H1 (cell line): ENCODE measurements around the gene PLPP7. TPM values are rescaled to one million over a fixed set of nuclear protein-coding genes. Genes with fewer than 3 reads are reported as not detected.

Experiments used
- CTCF ChIA-PET: fragments of 300-600 bp; sonication (Branson Sonifier 250); formaldehyde crosslinking; loops from one replicate; lab custom pipeline; 2021; ENCODE audit not compliant: partially characterized antibody; lab: Charles Lee
- POLR2A ChIA-PET: fragments of 300-600 bp; sonication (Branson Sonifier 250); formaldehyde crosslinking; loops from one replicate; lab custom pipeline; 2021; ENCODE audit warnings: inconsistent platforms; ENCODE audit not compliant: partially characterized antibody; lab: Charles Lee
- DNase-seq, 2 experiments: peaks; one replicate each; pipeline versions ENCODE4 v3.0.0 to v3.0.0-alpha.2; 2010 to 2022; ENCODE audit warnings: low spot score in 2 of 2, low read depth in 1 of 2, mixed read lengths in 1 of 2
- FAIRE-seq: peaks from 2 replicates; lab custom pipeline; 2011; peaks lifted over from hg19 to GRCh38; lab: Jason Lieb, UNC
- H2AFZ ChIP-seq: 2 replicates; pipeline ENCODE4 v1.8.1; 2012; ENCODE audit warnings: low read length, inconsistent platforms
- H2AK5ac ChIP-seq: 2 replicates; pipeline ENCODE4 v1.6.1; 2013; ENCODE audit warnings: low read depth, low read length
- H2BK120ac ChIP-seq: replicated peaks from 2 replicates; pipeline ENCODE3; 2013; ENCODE audit warnings: low read depth, low read length, inconsistent platforms
- H2BK12ac ChIP-seq: 2 replicates; pipeline ENCODE4 v1.6.1; 2013; ENCODE audit warnings: low read depth, low read length
- H2BK15ac ChIP-seq: 2 replicates; pipeline ENCODE4 v1.6.1; 2013; ENCODE audit warnings: low read length
- H2BK20ac ChIP-seq: 2 replicates; pipeline ENCODE4 v1.6.1; 2013; ENCODE audit warnings: low read length
- H2BK5ac ChIP-seq: 2 replicates; pipeline ENCODE4 v1.6.1; 2013; ENCODE audit warnings: low read depth, low read length
- H3K14ac ChIP-seq: 2 replicates; pipeline ENCODE4 v1.6.1; 2013; ENCODE audit warnings: inconsistent platforms; ENCODE audit not compliant: insufficient read length
- H3K18ac ChIP-seq: 2 replicates; pipeline ENCODE4 v1.6.1; 2013; ENCODE audit warnings: low read length; ENCODE audit errors: extremely low read depth
- H3K23ac ChIP-seq: 2 replicates; pipeline ENCODE4 v1.6.1; 2013; ENCODE audit warnings: inconsistent platforms; ENCODE audit not compliant: insufficient read length
- H3K23me2 ChIP-seq: 2 replicates; pipeline ENCODE4 v1.6.1; 2013; ENCODE audit warnings: low read depth, low read length
- H3K27ac ChIP-seq: 2 replicates; pipeline ENCODE4 v1.6.1; 2011; ENCODE audit warnings: low read depth, low read length, inconsistent platforms
- H3K27me3 ChIP-seq, 4 experiments: replicated peaks in 1 of 4; 1 replicate in 1 of 4; 2 replicates in 3 of 4; pipeline versions ENCODE4 v1.6.1 to v1.8.1; 2011 to 2013; ENCODE audit warnings: low read length in 3 of 4, mild to moderate bottlenecking in 3 of 4, inconsistent platforms in 2 of 4, mixed read lengths in 2 of 4, moderate library complexity in 1 of 4; ENCODE audit not compliant: control insufficient read depth in 3 of 4, insufficient read depth in 3 of 4; ENCODE audit errors: extremely low read depth in 1 of 4
- H3K36me3 ChIP-seq, 4 experiments: 2 replicates each; pipeline versions ENCODE4 v1.6.1 to v1.8.1; 2011 to 2013; ENCODE audit warnings: mild to moderate bottlenecking in 4 of 4, low read length in 3 of 4, moderate library complexity in 2 of 4, control low read depth in 1 of 4, inconsistent platforms in 1 of 4; ENCODE audit not compliant: insufficient read depth in 4 of 4, control insufficient read depth in 2 of 4
- H3K4ac ChIP-seq: replicated peaks from 2 replicates; pipeline ENCODE3; 2013; ENCODE audit warnings: low read length, low read depth, mixed read lengths, inconsistent platforms; ENCODE audit not compliant: insufficient read length
- H3K4me1 ChIP-seq, 4 experiments: replicated peaks in 1 of 4; 1 replicate in 1 of 4; 2 replicates in 3 of 4; pipeline versions ENCODE4 v1.6.1 to v1.8.1; 2011 to 2013; ENCODE audit warnings: low read length in 3 of 4, inconsistent platforms in 2 of 4, mixed read lengths in 1 of 4; ENCODE audit not compliant: insufficient read depth in 4 of 4, control insufficient read depth in 3 of 4
- H3K4me2 ChIP-seq, 2 experiments: 2 replicates each; pipeline versions ENCODE4 v1.6.1 to v1.8.1; 2011 to 2013; ENCODE audit warnings: low read depth in 2 of 2, low read length in 2 of 2, control low read depth in 1 of 2, inconsistent platforms in 1 of 2, mild to moderate bottlenecking in 1 of 2; ENCODE audit not compliant: insufficient read depth in 1 of 2
- H3K4me3 ChIP-seq, 4 experiments: fragments of 200-600, 300-600 bp in 1 of 4; sonication (generic), shearing (Covaris generic), sonication (Bioruptor Twin) in 1 of 4; 2 replicates each; pipeline versions ENCODE4 v1.5.1 to v1.8.1; 2011 to 2016; ENCODE audit warnings: low read length in 4 of 4, low read depth in 3 of 4, control low read depth in 2 of 4, inconsistent platforms in 2 of 4, mild to moderate bottlenecking in 2 of 4, mixed read lengths in 1 of 4, moderate library complexity in 1 of 4; ENCODE audit not compliant: insufficient read depth in 2 of 4; ENCODE audit errors: extremely low read depth in 1 of 4
- H3K56ac ChIP-seq: replicated peaks from 2 replicates; pipeline ENCODE3; 2013; ENCODE audit warnings: low read depth, mild to moderate bottlenecking, mixed read lengths, low read length, inconsistent platforms; ENCODE audit not compliant: insufficient read length
- H3K79me1 ChIP-seq: 2 replicates; pipeline ENCODE4 v1.6.1; 2013; ENCODE audit warnings: low read depth, low read length, control low read depth
- H3K79me2 ChIP-seq, 2 experiments: 2 replicates each; pipeline versions ENCODE4 v1.6.1 to v1.8.1; 2012 to 2013; ENCODE audit warnings: low read length in 2 of 2, mild to moderate bottlenecking in 2 of 2, inconsistent platforms in 1 of 2; ENCODE audit not compliant: insufficient read depth in 2 of 2, control insufficient read depth in 1 of 2
- H3K9ac ChIP-seq, 4 experiments: replicated peaks in 1 of 4; 1 replicate in 1 of 4; 2 replicates in 3 of 4; pipeline versions ENCODE4 v1.6.1 to v1.8.1; 2011 to 2013; ENCODE audit warnings: low read depth in 3 of 4, low read length in 3 of 4, control low read depth in 2 of 4, mild to moderate bottlenecking in 2 of 4, moderate library complexity in 2 of 4, inconsistent platforms in 1 of 4; ENCODE audit errors: extremely low read depth in 1 of 4
- H3K9me3 ChIP-seq, 2 experiments: 2 replicates each; pipeline versions ENCODE4 v1.6.1 to v1.8.1; 2012 to 2013; ENCODE audit warnings: mild to moderate bottlenecking in 2 of 2, moderate library complexity in 2 of 2, control low read depth in 1 of 2, inconsistent platforms in 1 of 2, low read depth in 1 of 2, low read length in 1 of 2, mixed read lengths in 1 of 2; ENCODE audit not compliant: insufficient read depth in 2 of 2
- H4K20me1 ChIP-seq, 2 experiments: replicated peaks in 1 of 2; 2 replicates each; pipeline versions ENCODE3 to v1.8.1; 2011 to 2013; ENCODE audit warnings: inconsistent platforms in 2 of 2, low read length in 2 of 2, mild to moderate bottlenecking in 1 of 2; ENCODE audit not compliant: insufficient read depth in 2 of 2, control insufficient read depth in 1 of 2
- H4K5ac ChIP-seq: 2 replicates; pipeline ENCODE4 v1.6.1; 2013; ENCODE audit warnings: low read length, low read depth, mixed read lengths, inconsistent platforms; ENCODE audit not compliant: insufficient read length
- H4K8ac ChIP-seq: 2 replicates; pipeline ENCODE4 v1.8.0; 2013; ENCODE audit warnings: mild to moderate bottlenecking, moderate library complexity, low read length, inconsistent platforms; ENCODE audit not compliant: insufficient read depth; ENCODE audit errors: extremely low read depth
- H4K91ac ChIP-seq: replicated peaks from 2 replicates; pipeline ENCODE3; 2013; ENCODE audit warnings: low read length, mixed read lengths, inconsistent platforms; ENCODE audit not compliant: insufficient read length
- EGR1 ChIP-seq: IDR thresholded peaks from 2 replicates; pipeline ENCODE4 v1.6.1; 2011; ENCODE audit warnings: low read depth, low read length, borderline replicate concordance
- MAX ChIP-seq: IDR thresholded peaks from 2 replicates; pipeline ENCODE4 v1.6.1; 2012; ENCODE audit warnings: inconsistent platforms
- SIX5 ChIP-seq: IDR thresholded peaks from 2 replicates; pipeline ENCODE4 v1.6.1; 2011; ENCODE audit warnings: mild to moderate bottlenecking, low read depth, low read length
- YY1 ChIP-seq: IDR thresholded peaks from 2 replicates; pipeline ENCODE4 v1.6.1; 2011; ENCODE audit warnings: low read depth, mild to moderate bottlenecking, low read length
- WGBS, 2 experiments: shearing (Covaris generic) in 1 of 2; methylation state at CpG; one replicate each; pipeline versions ENCODE4 v1.1.6 to v1.1.7; 2013 to 2015; ENCODE audit warnings: low lambda C conversion rate in 2 of 2, mixed read lengths in 2 of 2, inconsistent platforms in 1 of 2, low coverage in 1 of 2, missing lambda C conversion rate in 1 of 2; ENCODE audit not compliant: insufficient replicate concordance in 2 of 2, insufficient coverage in 1 of 2, insufficient read length in 1 of 2; ENCODE audit errors: extremely low coverage in 1 of 2, missing lambda C conversion rate in 1 of 2; 5-methylcytosine and 5-hydroxymethylcytosine counted together
- polyA plus RNA-seq, 7 experiments: library from polyadenylated mRNA; depleted of rRNA in 3 of 7; stranded (reverse) in 5 of 7; unstranded in 2 of 7; fragments of >200 nt in 5 of 7; fragments of 200-250 nt in 2 of 7; gene quantifications; 1 replicate in 5 of 7; 2 replicates in 1 of 7; 4 replicates in 1 of 7; pipeline versions ENCODE4 v1.2.1 to v1.2.3, GENCODE V29; 2011 to 2013; ENCODE audit warnings: missing spikeins in 2 of 7, mixed read lengths in 2 of 7
- total RNA-seq: library from RNA; stranded (reverse); fragmentation: NEBNext Ultra II Directional; extraction: Animal tissue kit (Norgen Biotek cat#: 25700); gene quantifications from 2 replicates; pipeline ENCODE4 v1.2.1, GENCODE V29; 2021

The PLPP7 gene
- total and polyA plus RNA-seq, 2 of the 8 experiments (the other 6 are each of a cell fraction or from before 2014, with no cell fraction given) = 3.4 to 3.9 TPM

- ChIA-PET CTCF (interaction anchor here (0.5 to 1.2 kb wide), 6 partner anchors 9 to 74 kb away, joined by 3 to 5 read pairs (median 4); no protein-coding TSS in a partner anchor), POLR2A (interaction anchor here (0.6 to 1.7 kb wide), 6 partner anchors 9 to 201 kb away, joined by 3 to 6 read pairs (median 4); no protein-coding TSS in a partner anchor)
- no peak overlapping the region; the same call in 1 of the 2 replicates for H2BK15ac ChIP-seq
- H3K14ac ChIP-seq = no peak overlapping the region
- no peak overlapping the region for H3K23ac ChIP-seq
- no peak overlapping the region for H3K9ac ChIP-seq
- peak overlapping the region; percentile 98 for H2BK120ac ChIP-seq
- H4K91ac ChIP-seq = peak overlapping the region; percentile 84
- H4K8ac ChIP-seq = no peak overlapping the region
- peaks cover 2 to 14% (median 10%) of the 10 kb centered on the region in 4 experiments for H3K4me1 ChIP-seq
- peak overlapping the region; percentile 26 for H2AFZ ChIP-seq
- no peaks in the 10 kb centered on the region for H3K36me3 ChIP-seq
- no peaks in the 10 kb centered on the region for H3K9me3 ChIP-seq
- H3K4me2 ChIP-seq = no peak overlapping the region
- peak overlapping the region; percentile 85; the same call in 1 of the 2 replicates for H2BK12ac ChIP-seq
- DNase-seq (no peak), FAIRE-seq (no peak)
- H3K27ac ChIP-seq = no peak overlapping the region
- H4K5ac ChIP-seq = peak overlapping the region; percentile 0
- no peak overlapping the region for H3K4me3 ChIP-seq
- no peak overlapping the region for H2BK5ac ChIP-seq
- H3K23me2 ChIP-seq = no peaks in the 10 kb centered on the region; the same call in 1 of the 2 replicates
- TF ChIP-seq EGR1 (no peak), MAX (peak; percentile 62), SIX5 (no peak), YY1 (peak; percentile 66)
- 0 out of 2 replicates have a peak overlapping the region, but pooled peaks have one; percentile 49 for H2BK20ac ChIP-seq
- H3K18ac ChIP-seq = peak overlapping the region; percentile 25; the same call in 1 of the 2 replicates
- WGBS, 2 experiments = 87% methylated on average over 10 of the region's 10 CpGs; no CpG with 5 or more reads in 1 of the 2 experiments
- no peaks in the 10 kb centered on the region for H3K79me1 ChIP-seq
- no peak overlapping the region for H3K4ac ChIP-seq
- H3K79me2 ChIP-seq = no peaks in the 10 kb centered on the region
- H3K27me3 ChIP-seq = no peaks in the 10 kb centered on the region
- no peaks in the 10 kb centered on the region for H4K20me1 ChIP-seq
- no peak overlapping the region for H2AK5ac ChIP-seq
- no peak overlapping the region for H3K56ac ChIP-seq
Observed at GRCh38 chr9:131358556-131358955, 69.0 kb downstream of the PLPP7 start.
